Activated CD4-positive, alpha-beta T cell treated with anti-CD3 and anti-CD28 coated beads, Interleukin-2, amount 50 U/mL, for 24 hours (primary cell): ENCODE measurements around the gene NUAK2.
A peak's percentile ranks its signal among the peaks of the same experiment; 100 is the strongest.

ENCODE experiments used
- DNase-seq, 2 donors: peaks; one replicate each; pipeline ENCODE4 v3.0.0-alpha.2; 2020; ENCODE audit warnings: low read depth in 1 of 2, low spot score in 1 of 2

Gene NUAK2

DNA sequence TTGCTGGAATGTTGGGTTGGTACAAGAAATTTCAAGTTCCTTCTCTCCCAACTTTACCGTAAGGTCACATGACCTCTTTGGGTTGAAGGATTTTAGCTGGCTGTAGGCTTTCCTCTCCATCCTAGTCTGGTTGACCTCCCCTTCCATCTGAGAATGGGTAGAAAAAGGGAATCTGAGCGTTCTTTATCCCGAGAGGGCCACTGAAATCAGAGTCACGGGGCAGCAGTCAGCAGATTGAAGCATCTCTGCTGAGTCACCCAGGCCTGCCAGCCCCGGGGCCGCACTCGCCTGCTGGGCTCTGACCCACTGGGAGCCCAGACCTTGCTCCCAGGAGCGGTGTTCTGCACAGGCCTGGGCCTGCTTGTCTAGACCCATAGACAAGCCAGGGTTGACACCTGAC lies 62.8 kb downstream of the NUAK2 start:
- DNase-seq = no peak

DNA sequence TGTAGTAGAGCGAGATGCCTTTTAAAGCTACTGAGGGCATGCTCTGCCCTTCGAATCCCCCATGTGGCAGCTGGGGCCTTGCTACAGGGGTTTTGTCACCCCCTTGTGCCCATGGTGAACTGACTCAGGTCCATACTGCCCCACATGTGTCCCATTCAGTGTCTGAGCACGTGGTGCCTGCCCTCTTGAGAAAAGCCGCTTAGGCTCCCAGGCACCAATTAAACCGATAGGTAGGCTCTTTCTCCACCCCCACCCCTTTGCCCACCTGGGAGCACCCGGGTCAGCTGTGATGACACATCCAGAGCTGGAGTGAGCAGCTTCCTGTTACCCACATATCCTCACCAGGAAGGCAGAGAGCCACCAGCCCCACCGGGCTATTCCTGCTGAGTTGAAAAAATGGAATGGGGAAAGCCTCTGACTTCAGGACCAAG lies 63.3 kb downstream of the NUAK2 start:
- DNase-seq = no peak

DNA sequence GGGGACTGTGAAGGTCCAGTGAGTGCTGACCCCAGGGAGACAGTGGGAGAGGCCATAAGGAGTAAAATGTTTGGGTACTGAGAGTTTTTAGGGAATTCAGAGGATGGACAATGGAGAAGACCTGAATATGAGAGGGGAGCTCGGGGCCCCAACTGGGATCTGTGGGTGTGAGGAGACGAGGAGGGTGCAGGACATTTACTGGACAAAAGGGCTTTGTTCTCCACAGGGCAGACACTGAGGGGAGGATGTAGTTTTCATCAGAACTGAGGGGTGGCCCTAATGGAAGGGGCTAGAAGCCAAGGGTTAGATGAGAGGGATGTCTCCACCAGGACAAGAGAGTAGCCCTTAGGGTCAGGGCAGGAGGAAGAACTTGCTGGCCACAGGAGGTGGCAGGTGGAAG lies 63.8 kb downstream of the NUAK2 start:
- no peak for DNase-seq

DNA sequence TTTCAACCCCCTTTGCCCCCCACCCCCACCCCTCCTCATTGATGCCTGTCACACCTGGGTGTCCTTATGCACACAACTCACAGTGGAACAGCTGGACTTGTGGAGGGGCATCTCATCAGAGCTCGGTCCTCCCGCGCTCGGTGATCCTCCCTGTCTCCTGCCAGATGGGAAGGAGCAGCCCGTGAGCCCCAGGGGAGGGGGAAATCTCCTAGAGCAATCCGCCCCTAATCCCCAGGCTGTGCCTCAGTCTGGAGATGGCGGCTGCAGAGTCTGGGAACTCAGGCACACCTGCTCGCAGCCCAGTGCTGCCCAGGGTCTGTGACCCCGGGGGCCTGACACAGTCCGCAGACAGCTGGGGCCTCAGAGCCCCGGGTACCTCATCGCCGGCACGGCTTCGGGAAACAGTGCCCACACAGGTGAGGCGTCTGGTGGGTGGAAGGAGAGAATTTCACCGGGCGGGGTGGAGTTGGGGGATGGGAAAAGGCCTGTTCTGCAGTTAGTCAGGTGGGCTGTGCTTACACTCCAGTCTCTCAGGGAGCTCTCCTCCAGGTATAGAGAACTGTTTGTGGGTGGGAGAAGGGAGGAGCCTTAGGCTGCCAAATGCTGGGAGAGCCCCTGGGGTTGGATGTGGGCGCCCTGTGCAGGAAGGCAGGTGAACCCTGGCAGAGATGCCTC lies 64.5 kb downstream of the NUAK2 start:
- DNase-seq = no peak

DNA sequence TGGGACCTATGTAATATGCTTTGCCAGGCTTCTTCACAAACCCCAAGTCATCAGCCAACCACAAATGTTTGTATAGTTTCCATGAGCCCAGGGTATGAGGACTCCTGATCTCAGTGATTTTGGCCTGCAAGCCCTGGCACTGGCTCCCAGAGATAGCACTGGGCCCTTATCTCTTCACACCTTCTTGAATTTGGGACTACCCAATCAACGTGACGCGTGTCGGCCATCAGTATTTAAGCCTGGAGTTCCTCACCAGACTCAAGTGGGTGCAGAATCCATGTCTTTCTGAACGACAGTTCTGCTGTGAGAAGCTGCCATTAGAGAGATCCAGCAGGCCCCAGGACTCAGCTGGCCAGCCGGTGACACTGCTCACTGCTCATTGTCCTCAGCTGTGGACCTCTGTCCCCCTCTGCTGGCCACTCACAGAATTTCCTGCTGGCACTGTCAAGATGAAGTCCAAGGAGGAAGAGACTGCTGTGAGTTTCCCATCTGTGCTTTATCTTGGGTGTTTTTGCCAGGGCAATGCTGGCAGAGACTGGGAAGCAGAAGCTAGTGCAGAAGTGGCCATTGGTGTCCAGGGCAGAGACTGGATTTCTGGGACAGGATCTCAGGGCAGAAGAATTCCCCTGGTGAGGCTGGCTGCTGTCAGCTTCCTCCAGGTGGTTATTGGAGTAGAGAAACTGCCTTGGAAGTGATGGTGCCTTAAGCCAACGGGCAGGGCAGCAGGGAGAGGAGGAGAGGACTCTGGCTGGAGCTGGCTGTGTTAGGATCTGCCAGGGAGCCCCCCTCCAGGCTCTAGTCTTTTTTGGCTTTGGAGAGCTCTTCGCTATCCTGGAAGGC lies 65.4 kb downstream of the NUAK2 start:
- DNase-seq = peak; percentile 80 to 87
